ENCODE data around the gene CSNK1D. TPM values are rescaled to one million over a fixed set of nuclear protein-coding genes. Genes with fewer than 3 reads are reported as not detected.

Gene CSNK1D
- polyA plus RNA-seq, 6 donors from 2014 or later, result 27.7 to 78.6 (median 63.4) TPM

DNA sequence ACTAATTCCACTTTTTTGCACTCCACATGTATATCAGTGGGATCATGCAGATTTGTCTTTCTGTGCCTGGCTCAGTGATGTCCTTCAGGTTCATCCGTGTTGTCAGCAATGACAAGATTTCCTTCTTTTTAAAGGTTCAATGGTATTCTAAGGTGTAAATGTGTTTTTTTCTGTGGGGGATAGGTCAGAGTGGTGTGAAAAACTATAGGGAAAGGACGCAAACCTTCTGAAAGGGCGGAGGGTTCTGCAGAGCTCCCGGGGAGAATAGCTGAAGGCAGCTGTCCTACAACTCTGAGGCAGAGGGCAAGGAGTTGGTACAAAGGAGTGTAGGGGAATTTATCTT is 21.9 kb upstream of the CSNK1D start:
- H3K4me1 Mint-ChIP-seq, result peaks cover 32 to 70% (median 60%) of the 10 kb centered on the region in 3 donors
- peak overlapping the region; percentile 39 to 100 (median 78) for H3K27ac Mint-ChIP-seq
- no peak for DNase-seq
- H3K27me3 Mint-ChIP-seq, result no peaks in the 10 kb centered on the region
- no peaks in the 10 kb centered on the region for H3K36me3 Mint-ChIP-seq
- no peak for ATAC-seq (ENCODE audit: low read depth in 2 of 2)
- no peaks in the 10 kb centered on the region for H3K9me3 Mint-ChIP-seq
- peak overlapping the region in 4 of 8 donors; percentile 8 to 82 (median 62) for H3K4me3 Mint-ChIP-seq

DNA sequence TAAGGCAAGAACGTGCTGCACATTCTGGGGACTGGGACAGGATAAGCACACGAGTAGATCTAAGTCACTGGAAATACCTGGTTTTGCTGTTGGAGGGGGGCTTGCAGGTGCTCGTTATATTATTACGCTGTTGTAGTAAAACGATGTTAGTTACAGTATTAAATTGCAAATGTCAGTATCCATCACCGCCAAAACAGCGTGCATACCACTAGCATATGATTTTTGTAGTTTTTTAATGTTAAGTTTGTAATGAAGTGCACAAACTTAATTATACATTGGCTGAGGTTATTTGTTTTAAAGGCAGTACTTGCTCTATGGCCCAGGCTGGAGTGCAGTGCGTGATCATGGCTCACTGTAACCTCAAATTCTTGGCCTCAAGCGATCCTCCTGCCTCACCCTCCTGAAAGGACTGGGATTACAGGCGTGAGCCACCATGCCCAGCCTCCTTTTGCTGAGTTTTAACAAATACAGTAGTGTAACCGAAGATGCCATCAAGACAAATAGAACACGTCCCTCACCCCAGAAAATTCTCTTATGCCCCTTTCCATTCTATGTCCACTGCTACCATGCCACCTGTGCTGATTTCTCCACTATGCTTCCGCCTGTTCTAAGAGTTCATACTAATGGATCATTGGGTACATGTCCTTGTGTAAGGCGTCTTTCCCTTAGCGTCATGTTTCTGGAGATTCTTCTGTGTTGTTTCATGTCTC is 20.7 kb upstream of the CSNK1D start:
- H3K4me3 Mint-ChIP-seq, result peak overlapping the region; percentile 58 to 82 (median 68)
- no peaks in the 10 kb centered on the region for H3K9me3 Mint-ChIP-seq
- H3K27me3 Mint-ChIP-seq, result no peaks in the 10 kb centered on the region
- peaks cover 27 to 57% (median 50%) of the 10 kb centered on the region in 3 donors for H3K4me1 Mint-ChIP-seq
- no peaks in the 10 kb centered on the region for H3K36me3 Mint-ChIP-seq
- no peak for ATAC-seq (ENCODE audit: low read depth in 2 of 2)
- DNase-seq, result no peak
- peak overlapping the region; percentile 43 to 100 (median 94) for H3K27ac Mint-ChIP-seq

DNA sequence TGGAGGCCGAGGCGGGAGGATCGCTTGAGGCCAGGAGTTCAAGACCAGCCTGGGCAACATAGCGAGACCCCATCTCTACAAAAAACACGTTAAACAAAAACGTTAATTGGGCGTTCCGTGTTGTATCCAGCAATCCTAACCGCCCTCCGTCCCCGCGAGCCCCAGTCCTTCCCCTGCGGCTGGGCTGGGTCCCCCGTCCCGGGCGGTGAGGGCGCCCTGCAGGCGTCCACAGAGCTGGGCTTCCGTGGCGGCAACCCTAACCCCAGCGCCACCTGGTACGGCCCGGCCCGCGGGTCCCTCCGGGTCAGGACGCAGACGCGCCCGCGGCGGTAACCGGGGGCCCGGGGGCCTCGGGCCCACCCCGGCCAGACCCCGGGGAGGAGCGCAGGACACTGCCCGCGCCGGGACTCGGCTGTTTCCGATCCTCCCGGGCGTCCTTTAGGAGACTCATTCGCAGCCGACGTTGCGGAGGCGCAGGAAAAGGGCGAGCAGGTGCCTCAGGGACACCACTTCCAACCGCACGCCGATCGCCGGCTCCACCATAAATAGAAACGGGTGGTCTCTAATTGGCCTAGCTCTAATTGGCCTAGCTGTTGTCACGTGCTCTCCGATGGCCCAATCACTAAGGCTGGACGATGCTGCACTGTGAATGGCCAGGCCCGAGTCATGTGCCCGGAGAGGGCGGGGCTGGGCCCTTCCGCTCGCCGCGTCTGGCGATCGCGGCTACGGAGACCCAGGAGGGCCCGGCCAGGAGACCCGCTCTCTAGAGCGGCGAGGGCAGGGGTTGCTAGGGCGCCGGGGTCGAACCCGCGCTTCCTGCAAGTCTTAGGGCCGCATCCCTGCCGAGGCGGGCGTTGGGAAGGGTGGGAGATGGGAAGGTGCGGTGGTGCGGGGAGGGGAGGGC is 19.0 kb upstream of the CSNK1D start:
- Mint-ChIP-seq H3K27me3 (no peaks in the 10 kb centered on the region), H3K36me3 (no peaks in the 10 kb centered on the region), H3K4me3 (peak overlapping the region; percentile 83 to 93 (median 92)), H3K27ac (peak overlapping the region; percentile 88 to 100 (median 96)), H3K9me3 (no peaks in the 10 kb centered on the region), H3K4me1 (peaks cover 16 to 40% (median 34%) of the 10 kb centered on the region in 3 donors)
- peak; percentile 90 to 93 for ATAC-seq (ENCODE audit: low read depth in 2 of 2)
- peak; percentile 95 for DNase-seq

DNA sequence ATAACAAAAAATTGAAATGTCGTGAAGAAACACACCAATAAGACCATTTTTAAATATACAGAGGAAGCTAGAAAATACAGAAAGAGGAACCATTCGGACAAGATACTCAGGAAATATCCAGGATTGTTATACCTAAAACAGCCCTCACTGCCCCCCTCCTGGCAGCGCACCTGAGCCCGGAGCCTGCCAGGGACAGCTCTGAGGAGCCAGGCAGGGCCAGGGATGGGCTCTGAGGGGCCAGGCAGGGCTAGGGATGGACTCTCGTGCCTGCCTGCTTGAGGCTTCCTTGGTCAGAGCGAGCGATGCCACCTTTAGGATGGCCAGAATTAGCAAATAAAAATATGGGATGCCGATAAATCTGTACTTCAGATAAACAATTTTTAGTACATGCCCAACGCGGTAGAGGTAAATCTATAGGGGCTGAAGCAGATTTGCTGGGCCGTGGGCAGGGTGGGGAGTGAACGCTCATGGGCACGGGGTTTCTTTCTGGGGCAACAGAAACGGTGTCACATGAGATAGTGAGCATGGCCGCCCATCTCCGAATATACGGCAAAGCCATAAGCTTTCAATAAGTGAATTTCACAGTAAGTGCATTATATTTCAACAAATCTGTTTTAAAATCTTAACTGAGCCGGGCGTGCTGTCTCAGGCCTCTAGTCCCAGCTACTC is 18.2 kb upstream of the CSNK1D start:
- no peak for ATAC-seq (ENCODE audit: low read depth in 2 of 2)
- Mint-ChIP-seq H3K36me3 (no peaks in the 10 kb centered on the region), H3K9me3 (no peaks in the 10 kb centered on the region), H3K27ac (peak overlapping the region in 5 of 6 donors; percentile 58 to 85 (median 66)), H3K4me1 (peaks cover 14 to 32% (median 32%) of the 10 kb centered on the region in 3 donors), H3K27me3 (no peaks in the 10 kb centered on the region), H3K4me3 (peak overlapping the region; percentile 68 to 87 (median 84))
- DNase-seq, result no peak

DNA sequence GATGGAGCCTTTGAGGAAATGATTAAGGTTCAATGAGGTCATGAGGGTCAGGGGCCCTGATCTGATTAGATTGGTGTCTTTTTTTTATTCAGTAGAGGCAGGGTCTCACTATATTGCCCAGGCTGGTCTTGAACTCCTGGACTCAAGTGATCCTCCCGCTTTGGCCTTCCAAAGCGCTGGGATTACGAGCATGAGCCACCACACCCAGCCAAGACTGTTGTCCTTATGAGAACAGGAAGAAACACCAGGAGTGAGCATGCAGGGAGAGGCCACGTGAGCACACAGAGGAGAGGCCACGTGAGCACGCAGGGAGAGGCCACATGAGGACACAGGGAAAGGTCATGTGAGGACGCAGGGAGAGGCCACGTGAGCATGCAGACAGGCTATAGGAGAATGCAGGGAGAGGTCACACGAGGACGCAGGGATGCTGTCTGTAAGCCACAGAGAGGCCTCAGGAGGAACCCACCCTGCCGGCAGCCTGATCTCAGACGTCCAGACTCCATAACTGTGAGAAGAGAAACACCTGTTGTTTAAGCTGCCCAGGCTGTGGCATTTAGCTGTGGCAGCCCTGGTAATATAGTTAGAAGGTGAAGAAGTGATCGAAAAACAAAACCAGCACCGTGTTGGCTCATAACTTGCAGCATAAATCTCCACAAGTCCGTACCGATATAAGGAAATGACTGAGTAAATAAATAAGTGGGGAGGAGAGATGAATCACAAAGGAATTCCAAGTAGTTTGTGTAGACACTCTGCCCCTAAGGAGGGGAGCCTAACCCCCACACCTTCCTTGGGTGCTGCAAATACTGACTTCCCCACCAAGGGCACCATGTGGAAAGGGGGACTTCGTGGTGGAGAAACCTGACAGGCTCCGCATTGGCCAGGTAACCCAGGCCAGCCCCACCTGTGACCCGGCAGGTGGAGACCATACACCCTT is 14.6 kb upstream of the CSNK1D start:
- H3K27me3 Mint-ChIP-seq, result peaks cover 0 to 5% (median 0%) of the 10 kb centered on the region in 3 donors
- H3K4me1 Mint-ChIP-seq, result peaks cover 7 to 16% (median 10%) of the 10 kb centered on the region in 3 donors
- ATAC-seq (ENCODE audit: low read depth in 2 of 2) (no peak), DNase-seq (no peak)
- H3K9me3 Mint-ChIP-seq, result no peaks in the 10 kb centered on the region
- H3K36me3 Mint-ChIP-seq, result no peaks in the 10 kb centered on the region
- H3K4me3 Mint-ChIP-seq, result peak overlapping the region in 3 of 8 donors; percentile 29 to 65 (median 47)
- peak overlapping the region in 1 of 6 donors; percentile 90 for H3K27ac Mint-ChIP-seq

DNA sequence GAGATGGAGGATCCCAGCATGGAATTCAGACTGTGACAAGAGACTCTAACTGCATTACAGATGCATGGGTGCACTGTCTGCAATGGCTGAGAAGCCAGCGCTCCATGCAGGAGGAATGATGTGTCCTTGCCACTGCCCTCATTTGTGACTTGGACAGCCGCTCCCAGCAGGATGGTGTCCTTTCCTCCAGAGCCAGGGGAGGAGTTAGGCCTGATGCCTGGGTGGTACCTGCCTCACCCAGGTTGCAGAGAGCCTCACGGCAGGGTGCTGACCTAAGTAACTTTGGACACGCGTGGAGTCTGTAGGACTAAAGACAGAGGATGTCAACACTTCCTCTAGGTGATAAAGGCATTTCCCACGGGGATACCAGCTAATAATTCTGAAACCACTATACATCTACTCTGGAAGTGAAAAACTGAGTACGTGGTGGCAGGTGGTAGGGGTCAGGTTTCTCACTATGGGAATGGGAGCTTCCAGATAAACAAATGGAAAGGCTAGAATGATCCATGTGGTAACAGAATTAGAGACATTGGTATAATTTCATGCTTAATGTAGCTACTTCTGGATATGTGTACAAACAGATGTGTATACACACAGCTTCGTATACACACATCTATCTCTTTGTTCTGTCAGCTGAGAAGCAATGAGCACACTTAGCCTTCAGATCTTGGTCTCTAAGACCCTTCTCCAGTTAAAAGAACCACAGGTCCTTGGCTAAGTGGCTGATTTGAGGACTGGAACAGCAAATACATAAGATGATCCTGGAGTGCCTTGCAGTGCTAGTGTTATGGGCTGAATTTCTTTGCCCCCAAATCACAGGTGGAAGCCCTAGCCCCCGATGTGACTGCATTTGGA is 13.7 kb upstream of the CSNK1D start:
- H3K9me3 Mint-ChIP-seq, result no peaks in the 10 kb centered on the region
- peak overlapping the region in 1 of 8 donors; percentile 19 for H3K4me3 Mint-ChIP-seq
- no peaks in the 10 kb centered on the region for H3K36me3 Mint-ChIP-seq
- ATAC-seq (ENCODE audit: low read depth in 2 of 2), result no peak
- peaks cover 7 to 12% (median 10%) of the 10 kb centered on the region in 3 donors for H3K4me1 Mint-ChIP-seq
- no peak for DNase-seq
- peaks cover 0 to 5% (median 0%) of the 10 kb centered on the region in 3 donors for H3K27me3 Mint-ChIP-seq
- peak overlapping the region in 1 of 6 donors; percentile 26 for H3K27ac Mint-ChIP-seq

DNA sequence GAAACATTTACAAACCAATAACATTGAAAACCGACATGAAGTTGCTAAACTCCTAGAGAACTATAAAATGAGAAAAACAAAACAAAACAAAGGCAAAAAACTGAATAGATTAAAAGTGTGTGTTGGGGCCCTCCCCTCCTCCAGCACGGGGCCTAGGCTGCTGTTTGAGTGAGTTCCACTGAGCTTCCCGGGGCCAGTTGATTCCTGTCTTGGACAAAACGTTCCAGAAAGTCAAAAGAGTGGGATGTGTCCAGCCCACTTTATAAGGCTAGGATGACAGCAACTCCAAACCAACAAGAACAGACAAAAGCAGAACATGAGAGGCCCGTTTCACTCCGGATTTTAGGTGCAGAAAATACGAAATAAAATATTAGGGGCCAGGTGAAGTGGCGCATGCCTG is 11.6 kb upstream of the CSNK1D start:
- H3K36me3 Mint-ChIP-seq, result no peaks in the 10 kb centered on the region
- H3K4me1 Mint-ChIP-seq, result peaks cover 0 to 15% (median 5%) of the 10 kb centered on the region in 3 donors
- DNase-seq, result no peak
- H3K4me3 Mint-ChIP-seq, result no peak overlapping the region
- peaks cover 0 to 5% (median 0%) of the 10 kb centered on the region in 3 donors for H3K27me3 Mint-ChIP-seq
- no peaks in the 10 kb centered on the region for H3K9me3 Mint-ChIP-seq
- H3K27ac Mint-ChIP-seq, result no peak overlapping the region
- ATAC-seq (ENCODE audit: low read depth in 2 of 2), result no peak

DNA sequence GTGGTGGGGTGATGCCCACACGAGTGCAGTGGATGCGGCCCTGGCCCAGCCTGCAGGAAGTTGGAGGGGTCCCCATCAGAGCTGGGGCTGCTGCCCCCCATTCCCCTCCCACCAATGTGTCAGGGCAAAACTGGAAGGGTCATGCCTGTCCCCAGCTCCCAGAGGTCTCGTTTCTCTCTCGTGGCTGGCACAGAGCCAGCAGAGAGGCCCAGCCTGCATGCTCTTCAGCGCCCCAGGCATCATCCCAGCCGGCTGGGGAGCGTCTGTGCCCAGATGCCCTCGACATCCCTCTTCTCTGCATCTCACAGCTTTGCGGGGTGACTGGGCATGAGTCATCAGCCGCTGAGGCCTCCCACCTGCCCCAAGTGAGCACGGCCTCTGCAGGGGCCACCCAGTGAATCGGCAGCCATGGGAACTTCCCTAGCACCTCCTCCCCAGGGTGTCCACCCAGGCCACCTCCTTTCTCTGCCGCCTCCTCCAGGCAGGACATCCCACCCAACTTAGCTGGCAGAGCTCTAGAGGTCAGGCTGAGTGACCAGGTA is 9.8 kb upstream of the CSNK1D start:
- Mint-ChIP-seq H3K9me3 (no peaks in the 10 kb centered on the region), H3K36me3 (no peaks in the 10 kb centered on the region), H3K4me1 (peaks cover 0 to 15% (median 5%) of the 10 kb centered on the region in 3 donors), H3K27ac (peak overlapping the region in 1 of 6 donors; percentile 56), H3K27me3 (peaks cover 0 to 5% (median 1%) of the 10 kb centered on the region in 3 donors), H3K4me3 (no peak overlapping the region)
- ATAC-seq (ENCODE audit: low read depth in 2 of 2) (no peak), DNase-seq (no peak)

DNA sequence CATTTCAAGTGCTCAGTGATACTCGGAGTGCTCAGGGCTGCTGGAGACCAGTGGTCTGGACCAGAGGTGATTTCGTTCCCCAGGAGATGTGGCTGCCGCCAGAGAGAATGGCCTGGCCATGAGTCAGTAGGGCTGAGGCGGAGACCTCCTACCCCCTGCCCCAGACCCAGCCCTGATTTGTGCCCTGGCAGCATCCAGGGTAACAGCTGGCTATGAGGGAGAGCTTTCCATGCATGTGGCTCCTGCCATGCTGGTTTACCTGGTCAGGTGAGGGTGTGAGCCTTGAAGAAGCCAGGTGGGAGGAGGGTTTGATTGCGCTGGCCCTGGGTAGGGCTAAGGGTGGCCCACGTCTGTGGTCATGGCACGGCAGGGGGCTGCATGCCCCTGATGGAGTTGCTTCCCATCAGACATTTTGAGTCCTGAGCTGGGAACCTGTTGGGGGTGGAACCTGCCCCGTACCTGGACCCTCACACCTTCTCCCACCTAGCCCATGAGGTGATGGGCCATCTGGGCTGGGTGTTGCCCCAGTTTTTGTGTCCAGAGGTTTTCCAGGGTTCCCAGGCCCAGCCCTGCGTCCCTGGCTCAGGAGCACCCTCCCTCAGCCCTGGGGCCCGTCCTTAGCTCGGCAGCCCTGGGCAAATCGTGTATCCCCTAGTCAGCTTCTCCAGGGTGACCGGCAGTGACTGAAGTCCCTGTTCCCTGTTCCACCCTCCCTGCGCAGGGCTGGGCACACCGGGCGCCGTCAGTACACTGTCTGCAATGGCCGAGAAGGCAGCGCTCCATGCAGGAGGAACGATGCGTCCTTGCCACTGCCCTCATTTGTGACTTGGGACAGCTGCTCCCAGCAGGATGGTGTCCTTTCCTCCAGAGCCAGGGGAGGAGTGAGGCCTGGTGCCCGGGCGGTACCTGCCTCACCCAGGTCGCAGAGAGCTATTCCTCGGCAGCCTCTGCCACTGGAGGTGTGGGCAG is 9.0 kb upstream of the CSNK1D start:
- ATAC-seq (ENCODE audit: low read depth in 2 of 2) (no peak), DNase-seq (no peak)
- Mint-ChIP-seq H3K9me3 (no peaks in the 10 kb centered on the region), H3K36me3 (no peaks in the 10 kb centered on the region), H3K4me3 (no peak overlapping the region), H3K27me3 (peaks cover 0 to 5% (median 3%) of the 10 kb centered on the region in 3 donors), H3K4me1 (peaks cover 0 to 15% (median 5%) of the 10 kb centered on the region in 3 donors), H3K27ac (no peak overlapping the region)

DNA sequence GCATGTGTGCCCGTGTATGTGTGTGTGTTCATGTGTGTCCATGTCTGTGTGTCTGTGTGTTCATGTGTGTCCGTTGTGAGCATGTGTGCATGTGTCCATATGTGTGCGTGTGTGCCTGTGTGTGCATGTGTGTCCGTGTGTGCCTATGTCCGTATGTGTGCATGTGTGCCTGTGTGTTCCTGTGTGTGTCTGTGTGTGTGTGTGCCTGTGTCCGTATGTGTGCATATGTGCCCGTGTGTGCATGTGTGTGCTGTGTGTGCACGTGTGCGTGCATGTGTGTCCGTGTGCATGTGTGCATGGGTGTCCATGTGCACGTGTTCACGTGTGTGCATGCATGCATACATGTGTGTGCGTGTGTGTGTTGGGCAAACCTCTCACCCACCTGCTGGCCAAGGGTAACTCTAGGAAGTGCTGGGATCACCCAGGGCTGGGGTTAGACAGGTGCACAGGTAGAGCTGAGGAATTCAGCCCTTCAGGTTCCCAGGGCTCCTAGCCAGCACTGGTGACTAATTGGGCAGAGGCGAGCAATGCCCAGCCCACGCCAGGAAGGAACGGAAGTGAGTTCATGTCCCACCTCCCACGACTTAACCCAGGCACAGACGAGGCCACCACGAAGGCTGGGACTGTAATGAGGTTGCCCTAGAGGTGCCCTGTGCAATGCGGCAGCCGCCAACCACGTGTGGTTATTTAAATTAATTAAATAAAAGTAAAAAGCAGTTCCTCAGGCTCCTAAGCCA is 8.2 kb upstream of the CSNK1D start:
- H3K27me3 Mint-ChIP-seq, result peaks cover 3 to 11% (median 5%) of the 10 kb centered on the region in 3 donors
- no peaks in the 10 kb centered on the region for H3K9me3 Mint-ChIP-seq
- ATAC-seq (ENCODE audit: low read depth in 2 of 2) (no peak), DNase-seq (no peak)
- H3K27ac Mint-ChIP-seq, result peak overlapping the region in 1 of 6 donors; percentile 56
- no peaks in the 10 kb centered on the region for H3K36me3 Mint-ChIP-seq
- H3K4me1 Mint-ChIP-seq, result peaks cover 0 to 15% (median 0%) of the 10 kb centered on the region in 3 donors
- no peak overlapping the region for H3K4me3 Mint-ChIP-seq

All from naive B cell (primary cell).